GM21528 (cell line): ENCODE data around the gene PHLPP1.

Source experiments
- ATAC-seq: cut with Tn5 transposase; IDR thresholded peaks from one replicate; pipeline ENCODE4 v1.9.1; 2021; ENCODE audit warnings: mild to moderate bottlenecking, moderate library complexity; ENCODE audit not compliant: unreplicated experiment, low FRiP score

The PHLPP1 gene

GRCh38 chr18:62769216-62769615 is 53.9 kb downstream of the PHLPP1 start:
- no peak for ATAC-seq

GRCh38 chr18:62771494-62772270 is 56.3 kb downstream of the PHLPP1 start:
- ATAC-seq, result no peak

- ATAC-seq, result no peak
Measured at GRCh38 chr18:62772860-62773584, 57.7 kb downstream of the PHLPP1 start.

- ATAC-seq, result no peak
Measured at GRCh38 chr18:62773691-62774090, 58.4 kb downstream of the PHLPP1 start.

- ATAC-seq, result no peak
Measured at GRCh38 chr18:62776024-62776570, 60.8 kb downstream of the PHLPP1 start.

- ATAC-seq, result no peak
Measured at GRCh38 chr18:62777814-62778213, 62.5 kb downstream of the PHLPP1 start.

GRCh38 chr18:62778976-62779869 is 63.9 kb downstream of the PHLPP1 start:
- no peak for ATAC-seq

GRCh38 chr18:62781262-62781661 is 65.9 kb downstream of the PHLPP1 start:
- ATAC-seq, result no peak

GRCh38 chr18:62781893-62782292 is 66.6 kb downstream of the PHLPP1 start:
- no peak for ATAC-seq

- peak; percentile 64 for ATAC-seq
Measured at GRCh38 chr18:62784338-62784965, 69.1 kb downstream of the PHLPP1 start.

GRCh38 chr18:62784966-62785413 is 69.6 kb downstream of the PHLPP1 start:
- no peak for ATAC-seq

- no peak for ATAC-seq
Measured at GRCh38 chr18:62786689-62787088, 71.3 kb downstream of the PHLPP1 start.

- ATAC-seq, result no peak
Measured at GRCh38 chr18:62788111-62788510, 72.8 kb downstream of the PHLPP1 start.

- ATAC-seq, result no peak
Measured at GRCh38 chr18:62788876-62789275, 73.5 kb downstream of the PHLPP1 start.

GRCh38 chr18:62790871-62791772 is 75.8 kb downstream of the PHLPP1 start:
- ATAC-seq, result no peak

GRCh38 chr18:62792016-62792415 is 76.7 kb downstream of the PHLPP1 start:
- ATAC-seq, result no peak

- ATAC-seq, result no peak
Measured at GRCh38 chr18:62795813-62796212, 80.5 kb downstream of the PHLPP1 start.

- no peak for ATAC-seq
Measured at GRCh38 chr18:62796216-62796621, 80.9 kb downstream of the PHLPP1 start.

GRCh38 chr18:62797329-62797728 is 82.0 kb downstream of the PHLPP1 start:
- no peak for ATAC-seq
